ENCODE measurements around the gene SMC4.

DNA sequence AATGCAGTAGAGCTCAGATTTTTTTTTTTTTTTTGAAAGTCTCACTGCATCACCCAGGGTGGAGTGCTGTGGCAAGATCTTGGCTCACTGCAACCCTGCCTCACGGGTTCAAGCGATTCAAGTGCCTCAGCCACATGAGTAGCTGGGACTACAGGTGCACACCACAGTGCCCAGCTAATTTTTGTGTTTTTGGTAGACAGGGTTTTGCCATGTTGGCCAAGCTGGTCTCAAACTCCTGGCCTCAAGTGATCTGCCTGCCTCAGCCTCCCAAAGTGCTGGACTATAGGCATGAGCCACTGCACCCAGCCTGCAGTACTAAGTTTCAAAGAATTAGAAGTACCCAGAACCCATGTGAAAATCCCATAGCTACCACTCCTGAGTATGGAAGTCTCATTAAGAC lies 35.6 kb downstream of the SMC4 start:
- TF ChIP-seq TGIF2 (CRISPR knock-in tag; IDR thresholded peaks at IDR 0.05) (no peak), TCF7L2 (IDR thresholded peaks at IDR 0.05; ENCODE audit: low read depth, low read length) (no peak), ZFP37 (CRISPR knock-in tag; IDR thresholded peaks at IDR 0.05; ENCODE audit: borderline replicate concordance) (no peak), CREB1 (IDR thresholded peaks at IDR 0.05) (no peak), CREB1 (CRISPR knock-in tag; IDR thresholded peaks at IDR 0.05) (no peak), PHF21A (CRISPR knock-in tag; IDR thresholded peaks at IDR 0.05) (no peak)
- TF ChIP-seq, protein P1, sequence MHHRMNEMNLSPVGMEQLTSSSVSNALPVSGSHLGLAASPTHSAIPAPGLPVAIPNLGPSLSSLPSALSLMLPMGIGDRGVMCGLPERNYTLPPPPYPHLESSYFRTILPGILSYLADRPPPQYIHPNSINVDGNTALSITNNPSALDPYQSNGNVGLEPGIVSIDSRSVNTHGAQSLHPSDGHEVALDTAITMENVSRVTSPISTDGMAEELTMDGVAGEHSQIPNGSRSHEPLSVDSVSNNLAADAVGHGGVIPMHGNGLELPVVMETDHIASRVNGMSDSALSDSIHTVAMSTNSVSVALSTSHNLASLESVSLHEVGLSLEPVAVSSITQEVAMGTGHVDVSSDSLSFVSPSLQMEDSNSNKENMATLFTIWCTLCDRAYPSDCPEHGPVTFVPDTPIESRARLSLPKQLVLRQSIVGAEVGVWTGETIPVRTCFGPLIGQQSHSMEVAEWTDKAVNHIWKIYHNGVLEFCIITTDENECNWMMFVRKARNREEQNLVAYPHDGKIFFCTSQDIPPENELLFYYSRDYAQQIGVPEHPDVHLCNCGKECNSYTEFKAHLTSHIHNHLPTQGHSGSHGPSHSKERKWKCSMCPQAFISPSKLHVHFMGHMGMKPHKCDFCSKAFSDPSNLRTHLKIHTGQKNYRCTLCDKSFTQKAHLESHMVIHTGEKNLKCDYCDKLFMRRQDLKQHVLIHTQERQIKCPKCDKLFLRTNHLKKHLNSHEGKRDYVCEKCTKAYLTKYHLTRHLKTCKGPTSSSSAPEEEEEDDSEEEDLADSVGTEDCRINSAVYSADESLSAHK (CRISPR knock-in tag; IDR thresholded peaks at IDR 0.05; ENCODE audit: borderline replicate concordance), result no peak
- TF ChIP-seq, protein P2, sequence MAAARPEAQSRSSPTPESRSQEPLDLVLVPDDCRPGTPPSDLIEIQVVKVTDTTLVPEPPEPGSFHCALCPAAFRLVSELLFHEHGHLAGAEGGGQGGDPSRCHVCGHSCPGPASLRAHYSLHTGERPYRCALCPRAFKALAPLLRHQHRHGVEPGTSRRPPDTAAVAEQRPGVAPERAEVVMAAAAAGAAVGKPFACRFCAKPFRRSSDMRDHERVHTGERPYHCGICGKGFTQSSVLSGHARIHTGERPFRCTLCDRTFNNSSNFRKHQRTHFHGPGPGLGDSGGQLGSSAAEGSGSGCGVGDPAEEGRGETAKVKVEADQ (CRISPR knock-in tag; IDR thresholded peaks at IDR 0.05; ENCODE audit: borderline replicate concordance), result no peak
